Stimulated activated CD8-positive, alpha-beta memory T cell treated with anti-CD3 and anti-CD28 coated beads, Interleukin-15, amount 100 ng/mL, for 24 hours (primary cell): ENCODE data around the gene UBE2D2.

Experiments used
- DNase-seq: peaks from one replicate; pipeline ENCODE4 v3.0.0-alpha.2; 2020; ENCODE audit warnings: low read depth

Gene UBE2D2

GRCh38 chr5:139636207-139636792 lies 75.2 kb downstream of the UBE2D2 start:
- DNase-seq = no peak

- DNase-seq = no peak
Observed at GRCh38 chr5:139636975-139637408, 75.9 kb downstream of the UBE2D2 start.

- no peak for DNase-seq
Observed at GRCh38 chr5:139637438-139638089, 76.4 kb downstream of the UBE2D2 start.

- DNase-seq = no peak
Observed at GRCh38 chr5:139638090-139638735, 77.1 kb downstream of the UBE2D2 start.

GRCh38 chr5:139638736-139639618 lies 77.8 kb downstream of the UBE2D2 start:
- DNase-seq = no peak

GRCh38 chr5:139639619-139640380 lies 78.7 kb downstream of the UBE2D2 start:
- no peak for DNase-seq

GRCh38 chr5:139640421-139641115 lies 79.4 kb downstream of the UBE2D2 start:
- no peak for DNase-seq

- no peak for DNase-seq
Observed at GRCh38 chr5:139641116-139642080, 80.3 kb downstream of the UBE2D2 start.

- DNase-seq = no peak
Observed at GRCh38 chr5:139642213-139642612, 81.1 kb downstream of the UBE2D2 start.

GRCh38 chr5:139642891-139643871 lies 82.0 kb downstream of the UBE2D2 start:
- DNase-seq = no peak

GRCh38 chr5:139644001-139644456 lies 82.9 kb downstream of the UBE2D2 start:
- no peak for DNase-seq

GRCh38 chr5:139644646-139645429 lies 83.7 kb downstream of the UBE2D2 start:
- DNase-seq = no peak

GRCh38 chr5:139645430-139645871 lies 84.3 kb downstream of the UBE2D2 start:
- DNase-seq = no peak

- DNase-seq = no peak
Observed at GRCh38 chr5:139646111-139646510, 85.0 kb downstream of the UBE2D2 start.

GRCh38 chr5:139646912-139647505 lies 85.9 kb downstream of the UBE2D2 start:
- no peak for DNase-seq

GRCh38 chr5:139647506-139648204 lies 86.5 kb downstream of the UBE2D2 start:
- no peak for DNase-seq
